HEK293 (cell line): Measurements from ENCODE around the gene PHACTR1.

Source experiments
- FEZF1 ChIP-seq: fragments of 450-650 bp; formaldehyde crosslinking; IDR thresholded peaks from 2 replicates; pipeline ENCODE4 v1.5.1; 2016; ENCODE audit warnings: missing biosample characterization, missing genetic modification characterization
- KLF9 ChIP-seq: fragments of 450-650 bp; formaldehyde crosslinking; IDR thresholded peaks from 2 replicates; pipeline ENCODE4 v1.5.1; 2016; ENCODE audit warnings: missing biosample characterization, missing genetic modification characterization, low read depth
- OSR2 ChIP-seq: fragments of 450-650 bp; formaldehyde crosslinking; IDR thresholded peaks from 2 replicates; pipeline ENCODE4 v1.5.1; 2016; ENCODE audit warnings: missing biosample characterization, missing genetic modification characterization
- PRDM10 ChIP-seq: fragments of 450-650 bp; formaldehyde crosslinking; IDR thresholded peaks from 2 replicates; pipeline ENCODE4 v1.5.1; 2016; ENCODE audit warnings: missing biosample characterization, missing genetic modification characterization
- SALL2 ChIP-seq: fragments of 450-650 bp; formaldehyde crosslinking; IDR thresholded peaks from 2 replicates; pipeline ENCODE4 v1.5.0; 2017; ENCODE audit warnings: missing biosample characterization, mild to moderate bottlenecking, missing genetic modification characterization, borderline replicate concordance
- ZBTB21 ChIP-seq: fragments of 450-650 bp; formaldehyde crosslinking; IDR thresholded peaks from 2 replicates; pipeline ENCODE4 v1.5.1; 2017; ENCODE audit warnings: missing biosample characterization, missing genetic modification characterization
- ZBTB44 ChIP-seq: fragments of 450-650 bp; IDR thresholded peaks from 2 replicates; pipeline ENCODE4 v1.5.1; 2018; ENCODE audit warnings: missing biosample characterization, mild to moderate bottlenecking, missing genetic modification characterization
- ZBTB48 ChIP-seq: fragments of 450-650 bp; formaldehyde crosslinking; IDR thresholded peaks from 2 replicates; pipeline ENCODE4 v1.5.1; 2016; ENCODE audit warnings: missing biosample characterization, missing genetic modification characterization
- ZEB2 ChIP-seq: fragments of 450-650 bp; formaldehyde crosslinking; IDR thresholded peaks from 2 replicates; pipeline ENCODE4 v1.5.1; 2016; ENCODE audit warnings: missing biosample characterization, missing genetic modification characterization
- ZNF18 ChIP-seq: fragments of 450-650 bp; formaldehyde crosslinking; IDR thresholded peaks from 2 replicates; pipeline ENCODE4 v1.5.1; 2016; ENCODE audit warnings: missing biosample characterization, missing genetic modification characterization
- ZNF202 ChIP-seq: fragments of 450-650 bp; formaldehyde crosslinking; IDR thresholded peaks from 2 replicates; pipeline ENCODE4 v1.5.1; 2016; ENCODE audit warnings: missing biosample characterization, missing genetic modification characterization, borderline replicate concordance
- ZNF239 ChIP-seq: fragments of 450-650 bp; formaldehyde crosslinking; IDR thresholded peaks from 2 replicates; pipeline ENCODE4 v1.5.1; 2016; ENCODE audit warnings: missing biosample characterization, missing genetic modification characterization
- ZNF24 ChIP-seq: fragments of 450-650 bp; formaldehyde crosslinking; IDR thresholded peaks from 2 replicates; pipeline ENCODE4 v1.5.1; 2016; ENCODE audit warnings: missing biosample characterization, missing genetic modification characterization
- ZNF274 ChIP-seq, 2 experiments: fragments of 200-500 bp in 1 of 2; fragments of 450-650 bp in 1 of 2; sonication (Bioruptor generic) in 1 of 2; formaldehyde crosslinking in 1 of 2; IDR thresholded peaks; 2 replicates each; pipeline versions ENCODE4 v1.5.1 to v1.6.1; 2014 to 2016; ENCODE audit warnings: borderline replicate concordance in 1 of 2, inconsistent platforms in 1 of 2, low read length in 1 of 2, missing biosample characterization in 1 of 2, missing genetic modification characterization in 1 of 2
- ZNF350 ChIP-seq: fragments of 450-650 bp; formaldehyde crosslinking; IDR thresholded peaks from 2 replicates; pipeline ENCODE4 v1.5.0; 2017; ENCODE audit warnings: missing biosample characterization, mild to moderate bottlenecking, missing genetic modification characterization
- ZNF354C ChIP-seq: fragments of 450-650 bp; formaldehyde crosslinking; IDR thresholded peaks from 2 replicates; pipeline ENCODE4 v1.5.1; 2016; ENCODE audit warnings: missing biosample characterization, missing genetic modification characterization, low read depth, borderline replicate concordance
- ZNF394 ChIP-seq: fragments of 450-650 bp; formaldehyde crosslinking; IDR thresholded peaks from 2 replicates; pipeline ENCODE4 v1.5.1; 2016; ENCODE audit warnings: missing biosample characterization, missing genetic modification characterization, mild to moderate bottlenecking, moderate library complexity, borderline replicate concordance
- ZNF404 ChIP-seq: fragments of 450-650 bp; formaldehyde crosslinking; IDR thresholded peaks from 2 replicates; pipeline ENCODE4 v1.5.1; 2017; ENCODE audit warnings: missing biosample characterization, missing genetic modification characterization
- ZNF548 ChIP-seq: fragments of 450-650 bp; formaldehyde crosslinking; IDR thresholded peaks from 2 replicates; pipeline ENCODE4 v1.5.1; 2016; ENCODE audit warnings: missing biosample characterization, missing genetic modification characterization
- ZNF600 ChIP-seq: fragments of 450-650 bp; formaldehyde crosslinking; IDR thresholded peaks from 2 replicates; pipeline ENCODE4 v1.5.1; 2016; ENCODE audit warnings: missing biosample characterization, missing genetic modification characterization
- ZNF629 ChIP-seq: fragments of 450-650 bp; formaldehyde crosslinking; IDR thresholded peaks from 2 replicates; pipeline ENCODE4 v1.5.1; 2017; ENCODE audit warnings: missing biosample characterization, missing genetic modification characterization
- ZNF645 ChIP-seq: fragments of 450-650 bp; formaldehyde crosslinking; IDR thresholded peaks from 2 replicates; pipeline ENCODE4; 2016; ENCODE audit warnings: missing biosample characterization, missing genetic modification characterization
- ZNF654 ChIP-seq: fragments of 450-650 bp; formaldehyde crosslinking; IDR thresholded peaks from 2 replicates; pipeline ENCODE4 v1.5.1; 2016; ENCODE audit warnings: low read depth, missing biosample characterization, missing genetic modification characterization
- ZNF664 ChIP-seq: fragments of 450-650 bp; formaldehyde crosslinking; IDR thresholded peaks from 2 replicates; pipeline ENCODE4 v1.5.1; 2016; ENCODE audit warnings: missing biosample characterization, missing genetic modification characterization
- ZNF704 ChIP-seq: fragments of 450-650 bp; formaldehyde crosslinking; IDR thresholded peaks from 2 replicates; pipeline ENCODE4 v1.5.1; 2016; ENCODE audit warnings: missing biosample characterization, missing genetic modification characterization
- ZNF707 ChIP-seq: fragments of 450-650 bp; formaldehyde crosslinking; IDR thresholded peaks from 2 replicates; pipeline ENCODE4 v1.5.1; 2016; ENCODE audit warnings: missing biosample characterization, missing genetic modification characterization
- ZNF777 ChIP-seq: fragments of 450-650 bp; formaldehyde crosslinking; IDR thresholded peaks from 2 replicates; pipeline ENCODE4 v1.5.1; 2017; ENCODE audit warnings: missing biosample characterization, missing genetic modification characterization, borderline replicate concordance
- ZNF785 ChIP-seq: fragments of 450-650 bp; formaldehyde crosslinking; IDR thresholded peaks from 2 replicates; pipeline ENCODE4 v1.5.1; 2016; ENCODE audit warnings: missing biosample characterization, missing genetic modification characterization
- ZNF792 ChIP-seq: fragments of 450-650 bp; formaldehyde crosslinking; IDR thresholded peaks from 2 replicates; pipeline ENCODE4 v1.5.1; 2016; ENCODE audit warnings: missing biosample characterization, missing genetic modification characterization
- ZNF830 ChIP-seq: fragments of 450-650 bp; IDR thresholded peaks from 2 replicates; pipeline ENCODE4 v1.5.0; 2018; ENCODE audit warnings: missing biosample characterization, missing genetic modification characterization, low read depth, mild to moderate bottlenecking, moderate library complexity
- ZNF843 ChIP-seq: fragments of 450-650 bp; formaldehyde crosslinking; IDR thresholded peaks from 2 replicates; pipeline ENCODE4 v1.5.1; 2016; ENCODE audit warnings: missing biosample characterization, missing genetic modification characterization
- ZSCAN23 ChIP-seq: fragments of 450-650 bp; formaldehyde crosslinking; IDR thresholded peaks from 2 replicates; pipeline ENCODE4 v1.5.1; 2016; ENCODE audit warnings: missing biosample characterization, missing genetic modification characterization
- ZXDB ChIP-seq: fragments of 450-650 bp; formaldehyde crosslinking; IDR thresholded peaks from 2 replicates; pipeline ENCODE4 v1.5.1; 2016; ENCODE audit warnings: missing biosample characterization, missing genetic modification characterization

PHACTR1 gene

GRCh38 chr6:13248053-13248452, 531.5 kb downstream of the PHACTR1 start (continued):
- TF ChIP-seq FEZF1 (no peak; the same call in 1 of the 2 replicates), ZNF792 (tag by site-specific recombination) (no peak), ZNF404 (tag by site-specific recombination) (no peak), PRDM10 (tag by site-specific recombination) (no peak), ZNF629 (tag by site-specific recombination) (peak; percentile 80), ZNF704 (no peak), ZNF24 (tag by site-specific recombination) (peak; percentile 82; the same call in 1 of the 2 replicates), SALL2 (tag by site-specific recombination) (no peak), ZNF707 (tag by site-specific recombination) (no peak), ZBTB48 (tag by site-specific recombination) (no peak), ZNF785 (tag by site-specific recombination) (no peak), ZNF830 (tag by site-specific recombination) (no peak), ZNF600 (tag by site-specific recombination) (0 out of 2 replicates have a peak, but pooled peaks have one; percentile 36), ZNF354C (tag by site-specific recombination) (no peak), ZNF777 (tag by site-specific recombination) (no peak), ZXDB (peak; percentile 35; the same call in 1 of the 2 replicates), ZSCAN23 (tag by site-specific recombination) (no peak), ZNF202 (no peak), ZNF548 (tag by site-specific recombination) (no peak), ZNF664 (tag by site-specific recombination) (no peak), ZNF239 (tag by site-specific recombination) (no peak), ZNF654 (tag by site-specific recombination) (no peak), KLF9 (tag by site-specific recombination) (no peak), OSR2 (tag by site-specific recombination) (peak; percentile 90), ZBTB44 (tag by site-specific recombination) (peak; percentile 80), ZEB2 (tag by site-specific recombination) (peak; percentile 65), ZNF350 (no peak), ZNF645 (tag by site-specific recombination) (no peak), ZNF274 (IDR thresholded peaks at IDR 0.05; ENCODE audit: low read length) (no peak), ZNF274 (tag by site-specific recombination; IDR thresholded peaks at IDR 0.05; ENCODE audit: borderline replicate concordance) (no peak), ZNF18 (tag by site-specific recombination) (no peak), ZNF394 (tag by site-specific recombination) (peak; percentile 22; the same call in 1 of the 2 replicates), ZNF843 (tag by site-specific recombination) (no peak; the same call in 1 of the 2 replicates), ZBTB21 (tag by site-specific recombination) (peak; percentile 38; the same call in 1 of the 2 replicates)
